Measurements from ENCODE around the gene FRMD4A.

FRMD4A gene

GRCh38 chr10:13928451-13928850 is 402.3 kb downstream of the FRMD4A start:
- no peak for DNase-seq (ENCODE audit: low spot score)
- Histone ChIP-seq H4K8ac (ENCODE audit: low read depth, low read length) (no peak overlapping the region), H3K4me2 (ENCODE audit: insufficient read depth, low read length, poor library complexity, severe bottlenecking) (no peak overlapping the region), H3K27me3 (ENCODE audit: control insufficient read depth in 3 of 3, insufficient read depth in 3 of 3, low read depth in 1 of 3, low read length in 3 of 3) (no peaks in the 10 kb centered on the region), H3K36me3 (replicated peaks in 1 of 2; ENCODE audit: control insufficient read depth in 2 of 2, insufficient read depth in 2 of 2, low read length in 2 of 2) (no peaks in the 10 kb centered on the region), H2BK5ac (ENCODE audit: low read length) (no peak overlapping the region), H2BK12ac (ENCODE audit: low read length) (no peak overlapping the region), H3K79me1 (ENCODE audit: low read depth, low read length) (no peaks in the 10 kb centered on the region), H2BK15ac (ENCODE audit: low read length) (no peak overlapping the region), H3K4me3 (ENCODE audit: low read length in 2 of 2) (no peak overlapping the region), H3K9ac (ENCODE audit: low read depth, low read length, poor library complexity) (no peak overlapping the region), H2AFZ (ENCODE audit: low read length) (peak overlapping the region; percentile 76), H3K9me3 (replicated peaks in 1 of 2; ENCODE audit: control insufficient read depth in 2 of 2, insufficient read depth in 1 of 2, low read depth in 1 of 2, low read length in 2 of 2) (no peaks in the 10 kb centered on the region), H3K4me1 (ENCODE audit: control insufficient read depth in 2 of 2, insufficient read depth in 1 of 2, low read depth in 1 of 2, low read length in 2 of 2) (peaks cover 3 to 4% of the 10 kb centered on the region in 2 donors), H4K91ac (ENCODE audit: low read depth, low read length, poor library complexity) (no peak overlapping the region), H3K23ac (ENCODE audit: low read depth, low read length, poor library complexity) (no peak overlapping the region), H3K4ac (ENCODE audit: low read length) (no peak overlapping the region), H2BK120ac (ENCODE audit: low read depth, low read length) (no peak overlapping the region), H2AK5ac (ENCODE audit: low read depth, low read length) (no peak overlapping the region), H3K27ac (replicated peaks; ENCODE audit: low read length) (no peak overlapping the region), H3K14ac (ENCODE audit: low read length) (no peak overlapping the region), H3K18ac (ENCODE audit: low read length) (no peak overlapping the region)
- WGBS, 2 donors (ENCODE audit: extremely low coverage in 2 of 2, insufficient read length in 2 of 2, insufficient replicate concordance in 1 of 2) = no CpG with 5 or more reads among the region's 3 CpGs

GRCh38 chr10:13925971-13926780 is 404.5 kb downstream of the FRMD4A start:
- DNase-seq (ENCODE audit: low spot score) = no peak
- no peak overlapping the region for H3K4ac ChIP-seq (ENCODE audit: low read length)
- H3K23ac ChIP-seq (ENCODE audit: low read depth, low read length, poor library complexity) = no peak overlapping the region
- peaks cover 3 to 4% of the 10 kb centered on the region in 2 donors for H3K4me1 ChIP-seq (ENCODE audit: control insufficient read depth in 2 of 2, insufficient read depth in 1 of 2, low read depth in 1 of 2, low read length in 2 of 2)
- H4K91ac ChIP-seq (ENCODE audit: low read depth, low read length, poor library complexity) = no peak overlapping the region
- no peak overlapping the region for H2BK5ac ChIP-seq (ENCODE audit: low read length)
- H3K9me3 ChIP-seq (replicated peaks in 1 of 2; ENCODE audit: control insufficient read depth in 2 of 2, insufficient read depth in 1 of 2, low read depth in 1 of 2, low read length in 2 of 2) = no peaks in the 10 kb centered on the region
- H3K4me3 ChIP-seq (ENCODE audit: low read length in 2 of 2) = no peak overlapping the region
- no peak overlapping the region for H2BK120ac ChIP-seq (ENCODE audit: low read depth, low read length)
- WGBS, 2 donors (ENCODE audit: extremely low coverage in 2 of 2, insufficient read length in 2 of 2, insufficient replicate concordance in 1 of 2) = no CpG with 5 or more reads among the region's 5 CpGs
- H3K27me3 ChIP-seq (ENCODE audit: control insufficient read depth in 3 of 3, insufficient read depth in 3 of 3, low read depth in 1 of 3, low read length in 3 of 3) = no peaks in the 10 kb centered on the region
- no peaks in the 10 kb centered on the region for H3K36me3 ChIP-seq (replicated peaks in 1 of 2; ENCODE audit: control insufficient read depth in 2 of 2, insufficient read depth in 2 of 2, low read length in 2 of 2)
- no peak overlapping the region for H3K9ac ChIP-seq (ENCODE audit: low read depth, low read length, poor library complexity)
- H3K18ac ChIP-seq (ENCODE audit: low read length) = no peak overlapping the region
- H2AFZ ChIP-seq (ENCODE audit: low read length) = no peak overlapping the region
- H4K8ac ChIP-seq (ENCODE audit: low read depth, low read length) = no peak overlapping the region
- no peak overlapping the region for H2BK12ac ChIP-seq (ENCODE audit: low read length)
- H3K27ac ChIP-seq (replicated peaks; ENCODE audit: low read length) = no peak overlapping the region
- no peak overlapping the region for H3K14ac ChIP-seq (ENCODE audit: low read length)
- H3K4me2 ChIP-seq (ENCODE audit: insufficient read depth, low read length, poor library complexity, severe bottlenecking) = no peak overlapping the region
- no peak overlapping the region for H2BK15ac ChIP-seq (ENCODE audit: low read length)
- H2AK5ac ChIP-seq (ENCODE audit: low read depth, low read length) = no peak overlapping the region
- no peaks in the 10 kb centered on the region for H3K79me1 ChIP-seq (ENCODE audit: low read depth, low read length)

- no peak overlapping the region for H2BK5ac ChIP-seq (ENCODE audit: low read length)
- H3K4me1 ChIP-seq (ENCODE audit: control insufficient read depth in 2 of 2, insufficient read depth in 1 of 2, low read depth in 1 of 2, low read length in 2 of 2) = peaks cover 0 to 3% of the 10 kb centered on the region in 2 donors
- no peak overlapping the region for H3K27ac ChIP-seq (replicated peaks; ENCODE audit: low read length)
- no peaks in the 10 kb centered on the region for H3K79me1 ChIP-seq (ENCODE audit: low read depth, low read length)
- no peak overlapping the region for H2BK15ac ChIP-seq (ENCODE audit: low read length)
- no peaks in the 10 kb centered on the region for H3K27me3 ChIP-seq (ENCODE audit: control insufficient read depth in 3 of 3, insufficient read depth in 3 of 3, low read depth in 1 of 3, low read length in 3 of 3)
- no peaks in the 10 kb centered on the region for H3K36me3 ChIP-seq (replicated peaks in 1 of 2; ENCODE audit: control insufficient read depth in 2 of 2, insufficient read depth in 2 of 2, low read length in 2 of 2)
- no peak overlapping the region for H2BK120ac ChIP-seq (ENCODE audit: low read depth, low read length)
- DNase-seq (ENCODE audit: low spot score) = no peak
- H3K4me3 ChIP-seq (ENCODE audit: low read length in 2 of 2) = no peak overlapping the region
- H2AFZ ChIP-seq (ENCODE audit: low read length) = no peak overlapping the region
- no peak overlapping the region for H4K8ac ChIP-seq (ENCODE audit: low read depth, low read length)
- H3K4ac ChIP-seq (ENCODE audit: low read length) = no peak overlapping the region
- H3K14ac ChIP-seq (ENCODE audit: low read length) = no peak overlapping the region
- H4K91ac ChIP-seq (ENCODE audit: low read depth, low read length, poor library complexity) = no peak overlapping the region
- no peak overlapping the region for H2BK12ac ChIP-seq (ENCODE audit: low read length)
- no peaks in the 10 kb centered on the region for H3K9me3 ChIP-seq (replicated peaks in 1 of 2; ENCODE audit: control insufficient read depth in 2 of 2, insufficient read depth in 1 of 2, low read depth in 1 of 2, low read length in 2 of 2)
- no peak overlapping the region for H3K4me2 ChIP-seq (ENCODE audit: insufficient read depth, low read length, poor library complexity, severe bottlenecking)
- H3K18ac ChIP-seq (ENCODE audit: low read length) = no peak overlapping the region
- no peak overlapping the region for H2AK5ac ChIP-seq (ENCODE audit: low read depth, low read length)
- H3K9ac ChIP-seq (ENCODE audit: low read depth, low read length, poor library complexity) = no peak overlapping the region
- WGBS, 2 donors (ENCODE audit: extremely low coverage in 2 of 2, insufficient read length in 2 of 2, insufficient replicate concordance in 1 of 2) = 100% methylated on average over 2 of the region's 6 CpGs; no CpG with 5 or more reads in 1 of the 2 donors
- no peak overlapping the region for H3K23ac ChIP-seq (ENCODE audit: low read depth, low read length, poor library complexity)
Measured at GRCh38 chr10:13924040-13924725, 406.5 kb downstream of the FRMD4A start.

GRCh38 chr10:13922586-13922985 is 408.1 kb downstream of the FRMD4A start:
- Histone ChIP-seq H3K9ac (ENCODE audit: low read depth, low read length, poor library complexity) (no peak overlapping the region), H3K36me3 (replicated peaks in 1 of 2; ENCODE audit: control insufficient read depth in 2 of 2, insufficient read depth in 2 of 2, low read length in 2 of 2) (no peaks in the 10 kb centered on the region), H3K23ac (ENCODE audit: low read depth, low read length, poor library complexity) (no peak overlapping the region), H3K4me1 (ENCODE audit: control insufficient read depth in 2 of 2, insufficient read depth in 1 of 2, low read depth in 1 of 2, low read length in 2 of 2) (peaks cover 0 to 3% of the 10 kb centered on the region in 2 donors), H2AFZ (ENCODE audit: low read length) (no peak overlapping the region), H3K4ac (ENCODE audit: low read length) (no peak overlapping the region), H3K18ac (ENCODE audit: low read length) (no peak overlapping the region), H3K79me1 (ENCODE audit: low read depth, low read length) (no peaks in the 10 kb centered on the region), H3K14ac (ENCODE audit: low read length) (no peak overlapping the region), H3K27me3 (ENCODE audit: control insufficient read depth in 3 of 3, insufficient read depth in 3 of 3, low read depth in 1 of 3, low read length in 3 of 3) (no peaks in the 10 kb centered on the region), H2BK120ac (ENCODE audit: low read depth, low read length) (no peak overlapping the region), H4K91ac (ENCODE audit: low read depth, low read length, poor library complexity) (no peak overlapping the region), H2BK5ac (ENCODE audit: low read length) (no peak overlapping the region), H2AK5ac (ENCODE audit: low read depth, low read length) (no peak overlapping the region), H3K9me3 (replicated peaks in 1 of 2; ENCODE audit: control insufficient read depth in 2 of 2, insufficient read depth in 1 of 2, low read depth in 1 of 2, low read length in 2 of 2) (no peaks in the 10 kb centered on the region), H2BK15ac (ENCODE audit: low read length) (no peak overlapping the region), H4K8ac (ENCODE audit: low read depth, low read length) (no peak overlapping the region), H2BK12ac (ENCODE audit: low read length) (no peak overlapping the region), H3K4me2 (ENCODE audit: insufficient read depth, low read length, poor library complexity, severe bottlenecking) (no peak overlapping the region), H3K4me3 (ENCODE audit: low read length in 2 of 2) (no peak overlapping the region), H3K27ac (replicated peaks; ENCODE audit: low read length) (no peak overlapping the region)
- no peak for DNase-seq (ENCODE audit: low spot score)
- WGBS, 2 donors (ENCODE audit: extremely low coverage in 2 of 2, insufficient read length in 2 of 2, insufficient replicate concordance in 1 of 2) = no CpG with 5 or more reads among the region's 1 CpG

All from neuronal stem cell (in vitro differentiated cells).